ENCODE results near the gene ZNF740.

Gene ZNF740

DNA sequence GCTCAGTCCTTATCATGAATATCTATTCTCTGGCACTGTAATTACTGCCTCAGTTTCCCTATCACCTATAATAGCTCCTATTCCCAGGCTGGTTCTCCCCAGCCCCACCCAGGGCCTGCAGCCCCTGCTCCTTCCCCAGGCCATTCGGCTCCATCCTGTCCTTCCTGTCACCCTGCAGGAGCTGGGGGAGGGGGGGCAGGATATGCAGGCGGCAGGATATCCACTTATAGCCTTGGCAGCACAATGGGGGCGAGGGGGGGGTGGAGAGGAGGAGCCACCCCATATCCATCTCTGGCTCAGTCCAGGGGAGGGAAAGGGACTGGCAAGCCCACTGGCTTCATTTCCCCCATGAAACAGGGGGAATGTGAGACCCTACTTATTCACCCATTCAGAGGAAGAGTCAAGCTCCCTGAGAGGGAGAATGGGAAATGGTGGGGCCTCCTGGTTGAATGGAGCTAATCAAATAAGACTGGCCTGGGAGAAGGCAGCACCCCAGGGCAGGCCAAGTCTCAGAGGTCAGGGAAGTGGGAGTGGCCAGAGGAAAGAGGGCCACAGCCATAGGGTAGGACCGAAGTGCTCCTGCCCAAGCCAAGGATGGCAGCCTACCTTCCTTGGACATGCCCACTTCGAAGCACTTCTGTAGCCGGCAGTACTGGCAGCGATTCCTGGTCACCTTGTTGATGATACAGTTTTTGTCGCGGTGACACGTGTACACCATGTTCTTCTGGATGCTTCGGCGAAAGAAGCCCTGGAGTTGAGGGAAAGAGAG lies 34.3 kb downstream of the ZNF740 start:
- DNase-seq, result no peak

DNA sequence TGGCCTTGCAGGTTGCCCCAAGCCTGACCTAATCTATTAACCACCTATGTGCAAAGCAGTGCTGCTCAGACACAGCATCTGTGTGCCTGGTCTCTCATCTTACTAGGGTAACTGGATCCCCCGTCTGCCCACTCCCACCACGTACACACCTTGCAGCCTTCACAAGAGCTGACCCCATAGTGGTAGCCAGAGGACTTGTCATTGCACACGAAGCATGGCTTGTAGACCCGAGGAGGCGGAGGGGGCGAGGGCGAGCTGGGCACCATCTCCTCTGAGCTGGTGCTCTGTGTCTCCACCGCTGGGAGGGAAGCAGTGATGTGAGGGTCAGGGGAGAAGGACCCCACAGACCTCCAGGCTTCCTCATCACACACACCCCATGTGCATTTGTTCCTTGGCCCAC lies 35.0 kb downstream of the ZNF740 start:
- no peak for DNase-seq

DNA sequence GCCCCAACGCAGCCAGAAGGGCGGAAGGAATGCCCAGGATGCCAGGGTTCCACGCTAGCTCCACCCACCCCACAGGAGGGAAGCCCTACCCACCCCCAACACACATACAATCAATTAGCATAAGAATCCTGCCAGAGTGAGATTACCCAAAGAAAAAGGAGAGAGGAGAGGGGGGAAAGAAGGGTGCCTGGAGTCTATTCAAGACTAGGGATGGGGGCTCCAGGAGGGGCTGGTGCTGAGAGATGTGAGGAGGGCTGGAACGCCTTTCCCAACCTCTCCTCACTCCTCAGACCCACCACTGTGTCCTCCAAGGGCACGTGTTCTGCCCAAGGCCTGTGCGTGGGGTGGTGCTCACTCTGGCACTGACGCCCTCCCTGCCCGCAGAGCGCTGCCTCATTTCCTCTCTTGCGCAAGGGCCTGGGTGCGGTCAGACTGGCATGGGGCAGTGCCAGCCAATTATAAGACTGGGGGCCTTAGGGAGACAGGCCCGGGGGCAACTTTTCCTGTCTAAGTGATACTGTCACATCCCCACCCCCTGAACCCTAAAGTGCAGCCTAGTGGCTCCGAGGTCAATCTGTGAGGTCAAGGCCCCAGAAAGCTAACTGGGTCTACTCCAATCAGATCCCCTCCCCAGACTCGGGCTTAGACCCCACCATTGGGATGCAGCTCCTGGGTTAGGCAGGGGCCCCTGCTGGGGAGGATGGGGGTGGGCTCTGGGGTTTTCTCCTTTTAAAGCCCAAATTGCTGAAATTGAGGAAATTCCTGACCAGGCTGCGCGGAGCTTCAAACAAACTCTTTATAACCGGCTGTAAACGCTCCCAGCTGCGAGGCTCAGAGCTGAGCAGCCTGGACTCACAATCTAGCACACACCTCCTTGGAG lies 36.8 kb downstream of the ZNF740 start:
- no peak for DNase-seq

DNA sequence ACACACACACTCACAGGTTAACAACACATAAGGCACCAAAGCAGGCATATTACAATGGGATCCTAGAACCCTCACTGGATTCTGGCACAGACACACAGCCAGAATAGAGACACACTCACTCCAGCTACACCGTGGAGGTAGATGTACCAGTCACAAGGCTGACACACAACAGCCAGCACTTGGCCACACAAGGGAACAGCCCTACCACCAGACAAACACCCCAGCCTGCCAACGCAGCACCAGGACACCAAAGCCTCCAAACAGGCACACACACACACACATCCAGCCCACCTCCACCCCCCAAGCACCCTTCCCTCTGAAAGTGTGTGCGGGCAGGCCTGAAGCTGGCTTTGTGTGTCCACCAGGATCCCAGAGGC lies 37.4 kb downstream of the ZNF740 start:
- no peak for DNase-seq

- DNase-seq, result no peak
These were observed 38.2 kb downstream of the ZNF740 start for GRCh38 chr12:53218551-53219291.

GRCh38 chr12:53219292-53219955 lies 38.9 kb downstream of the ZNF740 start:
- DNase-seq, result peak in 1 of 3 experiments; percentile 50

- DNase-seq, result peak; percentile 33 to 76 (median 74)
These were observed 39.6 kb downstream of the ZNF740 start for GRCh38 chr12:53219956-53220693.

DNA sequence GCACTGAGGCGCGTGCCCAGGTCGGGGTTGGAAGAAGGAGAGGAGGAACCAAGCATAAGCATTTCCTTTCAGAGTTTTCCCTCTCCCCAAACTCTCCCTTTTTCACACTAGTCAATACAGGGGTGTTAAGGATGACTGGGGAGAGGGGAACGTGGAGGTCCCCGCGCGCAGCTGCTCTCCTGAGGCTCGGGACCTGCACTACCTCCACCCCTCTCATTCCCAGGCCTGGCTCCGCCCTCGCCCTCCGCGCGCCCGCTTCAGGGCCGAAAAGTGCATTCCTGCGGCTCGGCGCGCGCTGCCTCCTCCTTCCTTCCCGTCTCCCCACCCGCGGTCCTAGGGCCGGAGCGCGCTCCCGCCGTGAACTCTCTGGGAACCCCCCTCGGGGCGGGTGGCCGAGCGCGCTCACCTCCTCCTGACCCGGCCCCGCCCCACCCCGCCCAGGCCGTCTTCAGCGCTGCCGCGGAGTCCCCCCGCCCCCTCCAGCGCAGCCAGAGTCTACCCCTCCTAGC lies 40.2 kb downstream of the ZNF740 start:
- DNase-seq, result peak; percentile 65 to 78 (median 77)

GRCh38 chr12:53221203-53222080 lies 40.9 kb downstream of the ZNF740 start:
- peak; percentile 24 to 75 (median 75) for DNase-seq

DNA sequence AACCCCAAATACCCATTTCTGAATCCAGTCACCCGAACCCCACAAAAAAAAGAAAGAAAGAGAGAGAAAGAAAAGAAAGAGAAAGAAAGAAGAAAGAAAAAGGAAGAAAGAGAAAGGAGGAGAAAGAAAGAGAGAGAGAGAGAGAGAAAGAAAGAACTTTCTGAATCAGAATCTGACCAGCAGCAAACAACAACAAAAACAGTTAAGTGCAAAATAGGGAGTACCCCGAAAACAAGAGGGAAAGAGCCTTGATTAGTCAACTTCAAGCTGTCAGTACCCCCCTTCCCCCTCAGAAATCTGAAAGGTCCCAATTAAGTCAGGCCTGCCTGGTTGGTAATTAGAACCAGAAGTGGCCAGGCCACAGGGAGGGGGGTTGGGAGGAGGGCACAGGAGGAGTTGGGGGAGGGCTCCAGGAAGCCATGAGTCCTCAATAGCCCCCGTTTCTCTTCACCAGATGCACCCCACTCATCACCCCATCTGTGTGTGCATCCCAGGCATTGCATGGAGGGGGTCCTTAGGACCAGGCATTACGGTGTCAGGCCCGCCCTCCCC lies 41.7 kb downstream of the ZNF740 start:
- peak in 1 of 3 experiments; percentile 35 for DNase-seq

GRCh38 chr12:53222806-53223261 lies 42.3 kb downstream of the ZNF740 start:
- DNase-seq, result no peak

- no peak for DNase-seq
These were observed 43.0 kb downstream of the ZNF740 start for GRCh38 chr12:53223389-53224060.

GRCh38 chr12:53224061-53224896 lies 43.8 kb downstream of the ZNF740 start:
- DNase-seq, result peak in 1 of 3 experiments; percentile 27

GRCh38 chr12:53224897-53225634 lies 44.5 kb downstream of the ZNF740 start:
- no peak for DNase-seq

DNA sequence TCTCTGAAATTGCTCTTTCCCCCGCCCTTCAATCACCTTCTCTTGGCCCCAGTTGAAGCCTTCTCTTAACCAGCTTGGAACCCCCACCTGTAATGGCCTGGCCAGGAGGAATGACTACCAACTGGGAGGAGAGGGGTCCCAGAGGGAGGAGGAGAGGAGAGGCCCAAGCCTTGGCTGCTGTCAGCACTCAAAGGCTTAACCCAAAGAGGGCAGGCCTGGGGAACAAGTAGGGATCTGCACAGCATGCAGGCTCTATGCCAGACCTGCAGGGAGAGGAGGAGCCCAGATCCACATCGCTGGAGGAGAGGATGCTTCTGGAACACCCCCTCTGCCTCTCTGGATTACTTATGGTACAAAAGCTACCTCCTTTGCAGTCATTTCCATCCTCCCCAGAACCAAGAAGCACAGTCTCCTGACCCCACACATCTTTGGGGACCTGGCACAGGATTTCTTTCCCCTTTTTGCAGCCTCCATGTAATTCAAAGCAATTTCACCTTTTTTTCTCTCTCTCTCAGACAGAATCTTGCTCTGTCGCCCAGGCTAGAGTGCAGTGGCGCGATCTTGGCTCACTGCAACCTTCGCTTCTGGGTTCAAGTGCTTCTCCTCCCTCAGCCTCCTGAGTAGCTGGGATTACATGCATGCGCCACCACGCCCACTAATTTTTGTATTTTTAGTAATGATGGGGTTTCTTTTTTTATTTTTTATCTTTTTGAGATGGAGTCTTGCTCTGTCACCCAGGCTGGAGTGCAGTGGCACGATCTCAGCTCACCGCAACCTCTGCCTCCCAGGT lies 45.3 kb downstream of the ZNF740 start:
- no peak for DNase-seq

- no peak for DNase-seq
These were observed 46.3 kb downstream of the ZNF740 start for GRCh38 chr12:53226815-53227214.

DNA sequence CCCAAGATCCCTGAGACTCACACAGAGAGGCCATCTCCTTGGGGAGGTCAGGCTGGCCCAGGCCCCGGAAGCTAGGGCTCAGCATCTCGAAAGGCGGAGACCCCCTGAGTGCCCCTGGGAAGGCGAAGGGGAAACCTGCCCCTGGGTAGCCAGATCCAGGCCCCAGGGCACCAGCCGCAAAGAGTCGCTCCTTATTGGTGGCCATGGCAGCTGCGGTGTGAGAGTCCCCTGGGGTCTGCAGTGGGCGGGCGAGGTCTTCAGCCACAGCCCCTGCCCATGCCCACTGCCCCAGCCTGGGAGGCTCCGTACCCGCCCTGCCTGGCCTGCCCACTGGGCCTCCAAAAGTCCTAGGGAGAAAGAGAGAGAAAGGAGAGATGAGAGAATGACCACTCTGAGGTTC lies 46.8 kb downstream of the ZNF740 start:
- DNase-seq, result no peak
